Activated CD8-positive, alpha-beta T cell treated with anti-CD3 and anti-CD28 coated beads for 36 hours (primary cell): Measurements from ENCODE around the gene TOR1AIP2. TPM values are rescaled to one million over a fixed set of nuclear protein-coding genes. Genes with fewer than 3 reads are reported as not detected.

Source experiments
- ATAC-seq: fragments of 200-7000 bp; cut with Tn5 transposase; one replicate; pipeline ENCODE4 v1.10.0; 2021; ENCODE audit warnings: mild to moderate bottlenecking, moderate library complexity
- CTCF ChIA-PET: fragments of 350-600 bp; sonication (Branson Sonifier 250); formaldehyde crosslinking; loops from one replicate; lab custom pipeline; 2021; ENCODE audit warnings: antibody characterized with exemption; lab: Charles Lee
- POLR2A ChIA-PET: fragments of 350-600 bp; sonication (Branson Sonifier 250); formaldehyde crosslinking; loops from one replicate; lab custom pipeline; 2021; ENCODE audit warnings: antibody characterized with exemption; lab: Charles Lee
- DNase-seq: peaks from one replicate; pipeline ENCODE4 v3.0.0-alpha.2; 2020
- H3K27ac Mint-ChIP-seq: one replicate; pipeline ENCODE4 v1.8.0; 2021; ENCODE audit warnings: mild to moderate bottlenecking, mixed read lengths
- H3K27me3 Mint-ChIP-seq: one replicate; pipeline ENCODE4 v1.8.0; 2021; ENCODE audit warnings: mixed read lengths
- H3K36me3 Mint-ChIP-seq: one replicate; pipeline ENCODE4 v1.8.0; 2021; ENCODE audit warnings: low read depth, mixed read lengths
- H3K4me1 Mint-ChIP-seq: one replicate; pipeline ENCODE4 v1.8.0; 2021; ENCODE audit warnings: low read depth, mixed read lengths
- H3K4me3 Mint-ChIP-seq: one replicate; pipeline ENCODE4 v1.8.0; 2021; ENCODE audit warnings: mild to moderate bottlenecking, moderate library complexity, mixed read lengths
- H3K9me3 Mint-ChIP-seq: one replicate; pipeline ENCODE4 v1.8.0; 2021; ENCODE audit warnings: mixed read lengths
- intact Hi-C: fragments of 100-400 bp; cut with micrococcal nuclease; formaldehyde crosslinking; loops from one replicate; pipeline ENCODE4 v1.10.0; 2022
- total RNA-seq, 2 experiments: library from RNA; stranded (reverse); gene quantifications; one replicate each; pipeline ENCODE4 v1.2.3, GENCODE V29; 2021
- TF ChIP-seq, protein P1 (sequence below): fragments of 200-600 bp; IDR thresholded peaks from one replicate; pipeline ENCODE4 v1.8.0; 2022; ENCODE audit warnings: antibody characterized with exemption, mild to moderate bottlenecking

Gene TOR1AIP2
- total RNA-seq, 2 experiments from 2014 or later = 39.5 to 45.1 TPM

DNA sequence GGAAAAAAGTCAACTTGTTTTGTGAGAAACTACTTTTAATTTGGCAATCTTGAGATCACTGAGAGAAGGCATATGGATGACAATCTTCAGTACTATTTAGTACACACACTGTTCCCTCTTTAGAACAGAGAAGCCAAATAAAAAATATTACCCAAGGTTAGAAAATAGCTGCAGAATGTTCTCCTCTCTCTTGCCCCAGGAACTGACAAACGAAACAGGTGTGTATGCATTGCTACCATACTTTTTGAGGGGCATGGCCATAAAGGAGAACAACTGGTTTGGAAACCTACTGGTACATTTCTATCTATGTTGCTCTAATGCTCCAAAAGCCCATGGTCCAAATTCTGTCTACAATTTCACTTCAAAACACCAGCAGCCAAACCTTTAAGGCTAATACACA, 5.7 kb downstream of the TOR1AIP2 start:
- intact Hi-C loops = no loop called here
- no peaks in the 10 kb centered on the region for H3K9me3 Mint-ChIP-seq
- H3K4me1 Mint-ChIP-seq = peaks cover 38% of the 10 kb centered on the region
- H3K4me3 Mint-ChIP-seq = no peak overlapping the region
- ChIA-PET CTCF (interaction anchor here (0.7 to 1.2 kb wide), 4 partner anchors 11 to 309 kb away, joined by 3 read pairs; no protein-coding TSS in a partner anchor), POLR2A (no interaction called here)
- DNase-seq (no peak), ATAC-seq (no peak)
- H3K36me3 Mint-ChIP-seq = peaks cover 20% of the 10 kb centered on the region
- H3K27me3 Mint-ChIP-seq = no peaks in the 10 kb centered on the region
- H3K27ac Mint-ChIP-seq = no peak overlapping the region
- TF ChIP-seq, protein P1, sequence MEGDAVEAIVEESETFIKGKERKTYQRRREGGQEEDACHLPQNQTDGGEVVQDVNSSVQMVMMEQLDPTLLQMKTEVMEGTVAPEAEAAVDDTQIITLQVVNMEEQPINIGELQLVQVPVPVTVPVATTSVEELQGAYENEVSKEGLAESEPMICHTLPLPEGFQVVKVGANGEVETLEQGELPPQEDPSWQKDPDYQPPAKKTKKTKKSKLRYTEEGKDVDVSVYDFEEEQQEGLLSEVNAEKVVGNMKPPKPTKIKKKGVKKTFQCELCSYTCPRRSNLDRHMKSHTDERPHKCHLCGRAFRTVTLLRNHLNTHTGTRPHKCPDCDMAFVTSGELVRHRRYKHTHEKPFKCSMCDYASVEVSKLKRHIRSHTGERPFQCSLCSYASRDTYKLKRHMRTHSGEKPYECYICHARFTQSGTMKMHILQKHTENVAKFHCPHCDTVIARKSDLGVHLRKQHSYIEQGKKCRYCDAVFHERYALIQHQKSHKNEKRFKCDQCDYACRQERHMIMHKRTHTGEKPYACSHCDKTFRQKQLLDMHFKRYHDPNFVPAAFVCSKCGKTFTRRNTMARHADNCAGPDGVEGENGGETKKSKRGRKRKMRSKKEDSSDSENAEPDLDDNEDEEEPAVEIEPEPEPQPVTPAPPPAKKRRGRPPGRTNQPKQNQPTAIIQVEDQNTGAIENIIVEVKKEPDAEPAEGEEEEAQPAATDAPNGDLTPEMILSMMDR = no peak

DNA sequence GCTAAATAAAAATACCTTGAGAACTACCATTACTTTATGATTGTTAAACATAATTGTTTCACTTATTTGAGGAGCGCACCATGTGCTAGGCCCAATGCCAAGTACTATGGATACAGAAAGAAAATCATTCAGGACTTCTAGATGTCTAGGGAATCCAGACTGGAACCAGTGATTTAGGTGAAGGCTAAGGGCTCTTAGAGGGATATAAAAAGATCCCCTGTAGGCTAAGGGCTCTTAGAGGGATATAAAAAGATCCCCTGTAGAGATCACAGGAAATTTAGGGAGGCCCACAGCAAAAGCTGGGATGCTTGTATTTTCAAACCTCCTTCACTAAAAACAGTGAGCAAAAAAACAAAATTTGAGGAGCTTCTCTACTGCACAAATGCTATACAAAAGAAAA, 6.7 kb downstream of the TOR1AIP2 start:
- TF ChIP-seq, protein P1 = no peak
- ATAC-seq (no peak), DNase-seq (no peak)
- intact Hi-C loops = no loop called here
- ChIA-PET POLR2A (no interaction called here), CTCF (interaction anchor here (0.9 to 1.1 kb wide), 2 partner anchors 56 to 308 kb away, joined by 3 read pairs; no protein-coding TSS in a partner anchor)
- H3K27me3 Mint-ChIP-seq = no peaks in the 10 kb centered on the region
- H3K4me1 Mint-ChIP-seq = peaks cover 31% of the 10 kb centered on the region
- no peak overlapping the region for H3K27ac Mint-ChIP-seq
- H3K9me3 Mint-ChIP-seq = no peaks in the 10 kb centered on the region
- no peak overlapping the region for H3K4me3 Mint-ChIP-seq
- H3K36me3 Mint-ChIP-seq = peaks cover 17% of the 10 kb centered on the region

DNA sequence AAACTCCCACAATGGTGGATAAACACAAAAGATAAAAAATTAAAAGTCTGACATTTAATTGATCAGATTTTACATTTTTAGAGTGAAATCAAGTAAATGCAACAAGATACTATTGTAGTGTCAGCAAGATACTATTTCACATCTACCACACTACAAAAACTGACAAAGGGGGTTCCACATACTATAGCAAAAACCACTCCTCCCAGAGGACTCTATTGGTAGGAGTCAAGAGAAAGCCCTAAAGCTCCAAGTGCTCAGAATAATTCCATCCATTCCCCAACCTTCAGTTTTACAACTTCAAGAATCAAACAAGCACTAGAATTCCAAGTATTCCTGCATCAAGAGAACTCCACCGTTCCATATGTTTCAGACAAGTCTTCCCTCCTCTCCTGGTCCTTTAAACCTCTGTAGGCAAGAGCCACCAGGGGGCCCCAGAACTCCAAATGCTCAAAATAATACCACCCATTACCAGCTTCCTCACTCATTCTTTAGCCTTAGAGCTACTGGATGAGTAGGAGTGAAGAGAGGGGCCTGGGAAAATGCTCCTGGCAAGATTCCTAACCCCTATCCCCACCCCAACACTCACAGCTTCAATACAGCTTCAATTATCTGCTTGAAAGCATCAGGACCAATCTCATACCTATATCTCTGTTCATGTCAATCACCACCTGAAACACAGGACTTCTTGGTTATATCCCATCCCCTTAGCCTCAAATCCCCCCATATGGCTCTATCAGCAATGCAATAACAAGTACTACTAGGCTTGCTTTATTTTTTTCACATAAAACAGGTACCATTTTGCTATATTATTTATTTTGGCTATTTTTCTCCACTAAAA, 9.9 kb downstream of the TOR1AIP2 start:
- no peaks in the 10 kb centered on the region for H3K27me3 Mint-ChIP-seq
- H3K4me1 Mint-ChIP-seq = peaks cover 13% of the 10 kb centered on the region
- intact Hi-C loops = loop anchor here (5.0 kb wide), 1 partner anchor 310 kb away; no protein-coding TSS in a partner anchor
- peaks cover 30% of the 10 kb centered on the region for H3K36me3 Mint-ChIP-seq
- TF ChIP-seq, protein P1 = peak; percentile 75
- no peaks in the 10 kb centered on the region for H3K9me3 Mint-ChIP-seq
- CTCF ChIA-PET = interaction anchor here (0.6 to 4.2 kb wide), 32 partner anchors 8 to 610 kb away, joined by 3 to 33 read pairs (median 4); partner anchors contain the start of gene TOR1AIP1
- DNase-seq (peak; percentile 72), ATAC-seq (peak; percentile 77)
- H3K27ac Mint-ChIP-seq = no peak overlapping the region
- POLR2A ChIA-PET = interaction anchor here (0.6 to 1.6 kb wide), 2 partner anchors 11 to 16 kb away, joined by 4 read pairs; no protein-coding TSS in a partner anchor
- no peak overlapping the region for H3K4me3 Mint-ChIP-seq

DNA sequence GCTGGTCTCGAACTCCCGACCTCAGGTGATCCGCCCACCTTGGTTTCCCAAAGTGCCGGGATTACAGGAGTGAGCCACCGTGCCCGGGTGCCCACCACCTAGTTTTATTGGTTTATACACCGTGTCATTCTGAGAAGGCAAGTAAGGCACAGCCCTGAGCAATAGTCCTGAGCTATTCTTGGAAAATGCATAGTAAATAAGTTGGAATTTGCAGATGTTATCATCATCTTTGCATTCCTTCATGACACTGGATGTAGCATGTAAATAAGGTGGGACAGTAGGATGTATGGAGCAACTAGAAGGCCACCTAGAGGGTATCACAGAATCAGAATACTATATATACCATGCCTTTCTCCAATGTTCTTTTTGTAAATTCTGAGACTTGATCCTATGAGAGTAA, 11.0 kb downstream of the TOR1AIP2 start:
- no peak for DNase-seq
- intact Hi-C loops = loop anchor here (5.0 kb wide), 1 partner anchor 311 kb away; no protein-coding TSS in a partner anchor
- TF ChIP-seq, protein P1 = no peak
- Mint-ChIP-seq H3K27ac (no peak overlapping the region), H3K36me3 (peaks cover 32% of the 10 kb centered on the region), H3K4me3 (no peak overlapping the region), H3K4me1 (peaks cover 5% of the 10 kb centered on the region), H3K9me3 (no peaks in the 10 kb centered on the region), H3K27me3 (no peaks in the 10 kb centered on the region)
- ChIA-PET POLR2A (interaction anchor here (1.3 to 1.6 kb wide), 2 partner anchors 11 to 17 kb away, joined by 4 to 9 read pairs; partner anchors contain the start of gene TOR1AIP2), CTCF (interaction anchor here (0.8 to 4.2 kb wide), 12 partner anchors 13 to 313 kb away, joined by 3 to 33 read pairs (median 6); partner anchors contain the start of gene TOR1AIP1)
- no peak for ATAC-seq
